Colonic mucosa (tissue), 4 donors: Measurements from ENCODE around the gene LEMD1. TPM values are rescaled to one million over a fixed set of nuclear protein-coding genes. Genes with fewer than 3 reads are reported as not detected.

Experiments used
- DNase-seq: peaks from one replicate; pipeline ENCODE4 v3.0.0-alpha.2; 2020
- H3K27ac ChIP-seq: fragments of 200-600 bp; one replicate; pipeline ENCODE4 v1.8.0; 2021
- H3K27me3 ChIP-seq: fragments of 200-600 bp; one replicate; pipeline ENCODE4 v1.8.0; 2021
- H3K36me3 ChIP-seq: fragments of 200-600 bp; one replicate; pipeline ENCODE4 v1.8.0; 2021
- H3K4me1 ChIP-seq: fragments of 200-600 bp; one replicate; pipeline ENCODE4 v1.8.0; 2021; ENCODE audit warnings: mild to moderate bottlenecking
- H3K4me3 ChIP-seq: fragments of 200-600 bp; one replicate; pipeline ENCODE4 v1.8.0; 2021
- H3K9ac ChIP-seq, 2 donors: one replicate each; pipeline ENCODE4 v1.7.0; 2013; ENCODE audit warnings: control low read depth in 2 of 2, low read depth in 2 of 2, low read length in 2 of 2
- H3K9me3 ChIP-seq: fragments of 200-600 bp; one replicate; pipeline ENCODE4 v1.8.0; 2021
- intact Hi-C: fragments of 100-400 bp; cut with DNase I; formaldehyde crosslinking; loops from one replicate; pipeline ENCODE4 v1.14.1; 2022
- total RNA-seq, 2 donors: library from RNA; stranded (reverse); fragmentation: NEBNext Ultra II Directional in 1 of 2; extraction: Animal tissue kit (Norgen Biotek cat#: 25700) in 1 of 2; gene quantifications; one replicate each; pipeline ENCODE4 v1.2.1, GENCODE V29; 2021
- TF ChIP-seq, protein P1 (sequence below): fragments of 200-600 bp; IDR thresholded peaks from one replicate; pipeline ENCODE4 v1.8.0; 2022; ENCODE audit warnings: antibody characterized with exemption, mild to moderate bottlenecking
- donor health status: healthy.
- donor health status: DM: no; HTN: no; CAD: no.
- donor health status: DM: no; HTN: no; CAD: no.

Gene LEMD1
- total RNA-seq, 2 donors from 2014 or later: 0.77 to 1.1 TPM

- Histone ChIP-seq H3K9ac (no peak overlapping the region), H3K9me3 (no peaks in the 10 kb centered on the region), H3K4me1 (peaks cover 11% of the 10 kb centered on the region), H3K27me3 (peaks cover 23% of the 10 kb centered on the region), H3K27ac (no peak overlapping the region), H3K4me3 (no peak overlapping the region), H3K36me3 (no peaks in the 10 kb centered on the region)
- TF ChIP-seq, protein P1, sequence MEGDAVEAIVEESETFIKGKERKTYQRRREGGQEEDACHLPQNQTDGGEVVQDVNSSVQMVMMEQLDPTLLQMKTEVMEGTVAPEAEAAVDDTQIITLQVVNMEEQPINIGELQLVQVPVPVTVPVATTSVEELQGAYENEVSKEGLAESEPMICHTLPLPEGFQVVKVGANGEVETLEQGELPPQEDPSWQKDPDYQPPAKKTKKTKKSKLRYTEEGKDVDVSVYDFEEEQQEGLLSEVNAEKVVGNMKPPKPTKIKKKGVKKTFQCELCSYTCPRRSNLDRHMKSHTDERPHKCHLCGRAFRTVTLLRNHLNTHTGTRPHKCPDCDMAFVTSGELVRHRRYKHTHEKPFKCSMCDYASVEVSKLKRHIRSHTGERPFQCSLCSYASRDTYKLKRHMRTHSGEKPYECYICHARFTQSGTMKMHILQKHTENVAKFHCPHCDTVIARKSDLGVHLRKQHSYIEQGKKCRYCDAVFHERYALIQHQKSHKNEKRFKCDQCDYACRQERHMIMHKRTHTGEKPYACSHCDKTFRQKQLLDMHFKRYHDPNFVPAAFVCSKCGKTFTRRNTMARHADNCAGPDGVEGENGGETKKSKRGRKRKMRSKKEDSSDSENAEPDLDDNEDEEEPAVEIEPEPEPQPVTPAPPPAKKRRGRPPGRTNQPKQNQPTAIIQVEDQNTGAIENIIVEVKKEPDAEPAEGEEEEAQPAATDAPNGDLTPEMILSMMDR: no peak
- no peak for DNase-seq
- intact Hi-C loops: no loop called here
Observed at GRCh38 chr1:205342986-205343385, 78.9 kb downstream of the LEMD1 start.

DNA sequence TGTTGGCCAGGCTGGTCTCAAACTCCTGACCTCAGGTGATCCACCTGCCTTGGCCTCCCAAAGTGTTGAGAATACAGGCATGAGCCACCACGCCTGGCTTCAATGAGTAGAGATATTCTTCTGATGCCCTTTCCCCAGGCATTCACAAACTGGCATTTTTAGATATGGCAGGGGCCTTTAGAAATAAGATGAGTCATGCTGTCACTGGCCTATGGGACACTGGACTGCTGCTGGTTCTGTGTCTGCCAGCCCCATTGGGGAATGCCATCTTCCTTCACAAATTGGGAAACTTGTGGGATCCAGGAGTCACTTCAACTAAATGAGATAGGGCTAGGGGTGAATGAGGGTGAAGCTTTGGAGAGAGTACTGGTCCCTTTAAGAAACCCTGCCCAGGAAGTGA is 81.2 kb downstream of the LEMD1 start:
- H3K27ac ChIP-seq: no peak overlapping the region
- no peak overlapping the region for H3K4me3 ChIP-seq
- H3K36me3 ChIP-seq: no peaks in the 10 kb centered on the region
- H3K9me3 ChIP-seq: no peaks in the 10 kb centered on the region
- H3K9ac ChIP-seq: no peak overlapping the region
- TF ChIP-seq, protein P1: no peak
- no peak for DNase-seq
- peaks cover 22% of the 10 kb centered on the region for H3K27me3 ChIP-seq
- peaks cover 11% of the 10 kb centered on the region for H3K4me1 ChIP-seq
- intact Hi-C loops: no loop called here

- no peaks in the 10 kb centered on the region for H3K36me3 ChIP-seq
- H3K27ac ChIP-seq: no peak overlapping the region
- TF ChIP-seq, protein P1: no peak
- no peak overlapping the region for H3K9ac ChIP-seq
- peaks cover 18% of the 10 kb centered on the region for H3K27me3 ChIP-seq
- no peak for DNase-seq
- H3K4me3 ChIP-seq: no peak overlapping the region
- H3K9me3 ChIP-seq: no peaks in the 10 kb centered on the region
- intact Hi-C loops: loop anchor here (5.0 kb wide), 1 partner anchor 143 kb away; no protein-coding TSS in a partner anchor
- peaks cover 11% of the 10 kb centered on the region for H3K4me1 ChIP-seq
Observed at GRCh38 chr1:205339717-205340116, 82.1 kb downstream of the LEMD1 start.

DNA sequence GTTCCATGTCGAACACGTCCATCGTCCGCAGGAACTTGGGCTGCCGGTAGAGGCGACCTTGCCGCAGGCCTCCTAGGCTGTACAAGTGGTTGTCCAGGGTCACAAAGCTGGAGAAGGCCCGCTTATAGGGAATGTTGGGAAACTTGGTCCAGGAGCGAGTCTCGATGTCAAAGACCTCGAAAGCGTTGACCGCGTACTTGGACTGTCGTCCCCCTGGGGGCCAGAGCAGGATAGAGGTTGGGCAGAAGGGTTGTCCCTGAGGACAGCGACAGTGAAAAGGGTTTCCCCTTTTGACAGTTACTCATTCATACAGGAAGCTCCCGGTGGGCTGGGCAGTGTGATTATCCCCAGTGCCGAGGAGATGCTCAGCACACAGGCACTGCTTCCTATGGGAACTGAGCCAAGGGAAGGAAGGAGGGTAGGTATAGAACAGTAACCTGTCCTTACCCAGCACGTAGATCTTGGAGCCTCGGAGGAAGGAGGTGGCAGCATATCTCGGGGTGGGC is 82.6 kb downstream of the LEMD1 start:
- Histone ChIP-seq H3K27ac (no peak overlapping the region), H3K4me1 (peaks cover 9% of the 10 kb centered on the region), H3K9ac (no peak overlapping the region), H3K36me3 (no peaks in the 10 kb centered on the region), H3K9me3 (no peaks in the 10 kb centered on the region), H3K27me3 (peaks cover 15% of the 10 kb centered on the region), H3K4me3 (no peak overlapping the region)
- DNase-seq: no peak
- TF ChIP-seq, protein P1: no peak
- intact Hi-C loops: loop anchor here (5.0 kb wide), 1 partner anchor 143 kb away; no protein-coding TSS in a partner anchor

- Histone ChIP-seq H3K4me1 (no peaks in the 10 kb centered on the region), H3K9ac (no peak overlapping the region), H3K4me3 (no peak overlapping the region), H3K9me3 (no peaks in the 10 kb centered on the region), H3K36me3 (no peaks in the 10 kb centered on the region), H3K27ac (no peak overlapping the region), H3K27me3 (peaks cover 3% of the 10 kb centered on the region)
- TF ChIP-seq, protein P1: no peak
- no peak for DNase-seq
- intact Hi-C loops: loop anchor here (5.0 kb wide), 1 partner anchor 144 kb away; no protein-coding TSS in a partner anchor
Observed at GRCh38 chr1:205338011-205338410, 83.8 kb downstream of the LEMD1 start.
